Stimulated activated CD8-positive, alpha-beta memory T cell treated with anti-CD3 and anti-CD28 coated beads, Interleukin-15, amount 100 ng/mL, for 48 hours (primary cell): Measurements from ENCODE around the gene OPN3.
A peak's percentile ranks its signal among the peaks of the same experiment; 100 is the strongest.

ENCODE experiments used
- DNase-seq, 2 donors: peaks; one replicate each; pipeline ENCODE4 v3.0.0-alpha.2; 2020; ENCODE audit warnings: low read depth in 2 of 2

The OPN3 gene

GRCh38 chr1:241645199-241645598, 5.0 kb upstream of the OPN3 start:
- no peak for DNase-seq

- no peak for DNase-seq
These were observed 4.1 kb upstream of the OPN3 start for GRCh38 chr1:241644259-241644658.

GRCh38 chr1:241642593-241642944, 2.4 kb upstream of the OPN3 start:
- DNase-seq, result no peak

GRCh38 chr1:241641773-241642592, 1.8 kb upstream of the OPN3 start:
- no peak for DNase-seq

GRCh38 chr1:241640867-241641622, 876 bp upstream of the OPN3 start:
- DNase-seq, result no peak

- DNase-seq, result peak; percentile 11 to 20
These were observed 483 bp downstream of the OPN3 start for GRCh38 chr1:241639623-241640148.

- DNase-seq, result no peak
These were observed 1.1 kb downstream of the OPN3 start for GRCh38 chr1:241638909-241639622.

- DNase-seq, result no peak
These were observed 2.0 kb downstream of the OPN3 start for GRCh38 chr1:241638099-241638682.

GRCh38 chr1:241637604-241638003, 2.6 kb downstream of the OPN3 start:
- no peak for DNase-seq

GRCh38 chr1:241637046-241637590, 3.1 kb downstream of the OPN3 start:
- no peak for DNase-seq

GRCh38 chr1:241636291-241636690, 3.9 kb downstream of the OPN3 start:
- DNase-seq, result no peak

- DNase-seq, result no peak
These were observed 4.5 kb downstream of the OPN3 start for GRCh38 chr1:241635556-241636152.

GRCh38 chr1:241632987-241633386, 7.2 kb downstream of the OPN3 start:
- DNase-seq, result no peak

GRCh38 chr1:241631674-241632073, 8.5 kb downstream of the OPN3 start:
- no peak for DNase-seq

- DNase-seq, result no peak
These were observed 9.3 kb downstream of the OPN3 start for GRCh38 chr1:241630899-241631298.

- no peak for DNase-seq
These were observed 9.7 kb downstream of the OPN3 start for GRCh38 chr1:241630476-241630875.

- no peak for DNase-seq
These were observed 10.2 kb downstream of the OPN3 start for GRCh38 chr1:241630005-241630404.

- no peak for DNase-seq
These were observed 12.5 kb downstream of the OPN3 start for GRCh38 chr1:241627453-241628259.

- DNase-seq, result no peak
These were observed 15.2 kb downstream of the OPN3 start for GRCh38 chr1:241624935-241625334.

GRCh38 chr1:241622669-241623068, 17.5 kb downstream of the OPN3 start:
- no peak for DNase-seq
